HCT116 (cell line): ENCODE measurements around the gene ARHGAP31. TPM values are rescaled to one million over a fixed set of nuclear protein-coding genes. Genes with fewer than 3 reads are reported as not detected.

Source experiments
- ATAC-seq: fragments of 200-7000 bp; cut with Tn5 transposase; 2 replicates; pipeline ENCODE4 v1.9.1; 2020; ENCODE audit warnings: mild to moderate bottlenecking, moderate library complexity
- BruUV-seq: library from RNA; stranded (reverse); fragments of 400-500 nt; replicated peaks from 2 replicates; lab custom pipeline; 2021; lab: Mats Ljungman, UMichigan
- CTCF ChIA-PET: fragments of 300-600 bp; sonication (Branson Sonifier 250); formaldehyde crosslinking; loops from one replicate; lab custom pipeline; 2021; ENCODE audit warnings: antibody characterized with exemption; lab: Charles Lee
- POLR2A ChIA-PET: fragments of 300-600, 350-600 bp; sonication (Branson Sonifier 250); formaldehyde crosslinking; loops from one replicate; lab custom pipeline; 2021; ENCODE audit warnings: antibody characterized with exemption; lab: Charles Lee
- RAD21 ChIA-PET, 2 experiments: fragments of 300-600 bp; sonication (Branson Sonifier 250); formaldehyde crosslinking; loops; one replicate each; lab custom pipeline; 2023; ENCODE audit warnings: low total read pairs in 2 of 2; ENCODE audit not compliant: uncharacterized antibody in 2 of 2, unreplicated experiment in 2 of 2, low non-redundant PET in 1 of 2; lab: Charles Lee
- DNase-seq: peaks from one replicate; pipeline ENCODE4 v3.0.0-alpha.2; 2010; ENCODE audit warnings: low read depth, low spot score
- H2AFZ ChIP-seq: fragments of 200-600 bp; shearing (Covaris generic), sonication (generic); 2 replicates; pipeline ENCODE4 v1.6.1; 2017; ENCODE audit warnings: low read depth, mixed run types, mixed read lengths, antibody characterized with exemption, low read length; ENCODE audit not compliant: poor library complexity, severe bottlenecking
- H3K27ac ChIP-seq: 2 replicates; pipeline ENCODE4 v1.5.1; 2012; ENCODE audit warnings: low read depth, low read length
- H3K27me3 ChIP-seq: fragments of 200-600 bp; sonication (generic); 2 replicates; pipeline ENCODE4 v1.6.1; 2016; ENCODE audit warnings: mixed run types, low read length, mixed read lengths; ENCODE audit not compliant: insufficient read depth
- H3K36me3 ChIP-seq, 2 experiments: fragments of 200-500 bp in 1 of 2; fragments of 200-600 bp in 1 of 2; sonication (Bioruptor generic) in 1 of 2; sonication (generic) in 1 of 2; 2 replicates each; pipeline versions ENCODE4 v1.5.1 to v1.6.1; 2014 to 2016; ENCODE audit warnings: low read length in 2 of 2, inconsistent platforms in 1 of 2, mixed read lengths in 1 of 2, mixed run types in 1 of 2; ENCODE audit not compliant: insufficient read depth in 2 of 2, control insufficient read depth in 1 of 2
- H3K4me1 ChIP-seq, 2 experiments: fragments of 200-600 bp in 1 of 2; sonication (generic) in 1 of 2; 2 replicates each; pipeline versions ENCODE4 v1.5.1 to v1.6.1; 2012 to 2017; ENCODE audit warnings: low read length in 2 of 2, inconsistent platforms in 1 of 2, mild to moderate bottlenecking in 1 of 2, mixed read lengths in 1 of 2, mixed run types in 1 of 2, moderate library complexity in 1 of 2; ENCODE audit not compliant: insufficient read depth in 2 of 2, control insufficient read depth in 1 of 2
- H3K4me2 ChIP-seq: fragments of 200-600 bp; sonication (generic); 2 replicates; pipeline ENCODE4 v1.6.1; 2017; ENCODE audit warnings: mixed run types, low read length, mixed read lengths
- H3K4me3 ChIP-seq, 2 experiments: fragments of 200-600 bp in 1 of 2; sonication (generic) in 1 of 2; replicated peaks in 1 of 2; 2 replicates each; pipeline ENCODE4 v1.5.1; 2011 to 2016; ENCODE audit warnings: low read length in 2 of 2, control low read depth in 1 of 2, low read depth in 1 of 2, mild to moderate bottlenecking in 1 of 2, mixed read lengths in 1 of 2, mixed run types in 1 of 2
- H3K79me2 ChIP-seq: fragments of 200-600 bp; sonication (generic); 2 replicates; pipeline ENCODE4 v1.6.1; 2017; ENCODE audit warnings: mild to moderate bottlenecking, mixed run types, low read length, moderate library complexity, mixed read lengths; ENCODE audit not compliant: insufficient read depth
- H3K9ac ChIP-seq: fragments of 200-600 bp; sonication (generic); 2 replicates; pipeline ENCODE4 v1.6.1; 2016; ENCODE audit warnings: low read length, mixed read lengths
- H3K9me2 ChIP-seq: fragments of 200-600 bp; sonication (generic), shearing (Covaris generic); 2 replicates; pipeline ENCODE4 v1.6.1; 2017; ENCODE audit warnings: mixed run types, mild to moderate bottlenecking, moderate library complexity; ENCODE audit not compliant: insufficient read depth
- H3K9me3 ChIP-seq, 2 experiments: fragments of 200-500 bp in 1 of 2; fragments of 200-600 bp in 1 of 2; sonication (Bioruptor generic) in 1 of 2; sonication (generic) in 1 of 2; 2 replicates each; pipeline ENCODE4 v1.6.1; 2014 to 2017; ENCODE audit warnings: low read length in 2 of 2, mixed read lengths in 2 of 2, inconsistent platforms in 1 of 2, low read depth in 1 of 2, mild to moderate bottlenecking in 1 of 2, mixed run types in 1 of 2, moderate library complexity in 1 of 2; ENCODE audit not compliant: control insufficient read depth in 1 of 2, insufficient read depth in 1 of 2
- H4K20me1 ChIP-seq: fragments of 200-600 bp; sonication (generic), shearing (Covaris generic); 2 replicates; pipeline ENCODE4 v1.6.1; 2017; ENCODE audit warnings: mixed run types, mild to moderate bottlenecking, moderate library complexity; ENCODE audit not compliant: insufficient read depth
- CBX3 ChIP-seq: IDR thresholded peaks from 2 replicates; pipeline ENCODE4 v1.6.1; 2012; ENCODE audit warnings: low read depth
- EZH2 ChIP-seq: fragments of 200-600 bp; sonication (generic); IDR thresholded peaks from 2 replicates; pipeline ENCODE4 v1.6.1; 2017; ENCODE audit warnings: antibody characterized with exemption, mixed run types
- FOSL1 ChIP-seq: IDR thresholded peaks from 2 replicates; pipeline ENCODE4 v1.6.1; 2012; ENCODE audit warnings: low read depth
- POLR2A ChIP-seq: IDR thresholded peaks from 2 replicates; pipeline ENCODE4 v1.7.0; 2011; ENCODE audit warnings: borderline replicate concordance; ENCODE audit not compliant: insufficient read depth, insufficient read length; ENCODE audit errors: extremely low read depth
- RAD21 ChIP-seq: IDR thresholded peaks from 2 replicates; pipeline ENCODE4 v1.6.1; 2012; ENCODE audit warnings: low read depth, mild to moderate bottlenecking
- REST ChIP-seq: IDR thresholded peaks from 2 replicates; pipeline ENCODE4 v1.6.1; 2012; ENCODE audit warnings: low read depth
- SIN3A ChIP-seq: IDR thresholded peaks from 2 replicates; pipeline ENCODE4 v1.6.1; 2012; ENCODE audit warnings: low read depth
- ZNF274 ChIP-seq: fragments of 200-500 bp; sonication (Bioruptor generic); IDR thresholded peaks from 2 replicates; pipeline ENCODE4 v1.6.1; 2014; ENCODE audit warnings: mild to moderate bottlenecking, low read depth, low read length, inconsistent platforms
- intact Hi-C: fragments of 100-400 bp; cut with micrococcal nuclease; formaldehyde crosslinking; loops from 2 replicates; pipeline ENCODE4 v1.10.0; 2022
- total RNA-seq: library from RNA; stranded (reverse); gene quantifications from one replicate; pipeline ENCODE4 v1.2.1, GENCODE V29; 2021; ENCODE audit not compliant: unreplicated experiment
- TF ChIP-seq, protein P1 (sequence below): IDR thresholded peaks from 2 replicates; pipeline ENCODE4 v1.6.1; 2012
- TF ChIP-seq, protein P2 (sequence below), 3 experiments: fragments of 200-600 bp in 1 of 3; sonication (generic) in 1 of 3; IDR thresholded peaks in 2 of 3; conservative IDR thresholded peaks in 1 of 3; 2 replicates each; pipeline ENCODE4 v1.5.1; 2012 to 2017; ENCODE audit warnings: low read depth in 2 of 3, low read length in 2 of 3, antibody characterized with exemption in 1 of 3, borderline replicate concordance in 1 of 3, control low read depth in 1 of 3, mild to moderate bottlenecking in 1 of 3, mixed read lengths in 1 of 3, mixed run types in 1 of 3, moderate library complexity in 1 of 3; ENCODE audit not compliant: insufficient read depth in 1 of 3

The ARHGAP31 gene
- total RNA-seq, 1 experiment from 2014 or later: 0.93 TPM

GRCh38 chr3:119291062-119291700, 3.0 kb upstream of the ARHGAP31 start:
- H3K9ac ChIP-seq: no peak overlapping the region
- H3K27ac ChIP-seq: no peak overlapping the region
- ATAC-seq (no peak), DNase-seq (no peak)
- H3K36me3 ChIP-seq: no peaks in the 10 kb centered on the region
- no peak overlapping the region for H3K4me3 ChIP-seq
- peaks cover 4 to 16% of the 10 kb centered on the region in 2 experiments; a peak in 2 of 4 replicates for H3K4me1 ChIP-seq
- no peaks in the 10 kb centered on the region for H4K20me1 ChIP-seq
- intact Hi-C loops: no loop called here
- no TSS peak for BruUV-seq
- H2AFZ ChIP-seq: no peak overlapping the region
- RAD21 ChIA-PET: no interaction called here
- no peaks in the 10 kb centered on the region for H3K27me3 ChIP-seq
- no peak for TF ChIP-seq FOSL1
- TF ChIP-seq SIN3A: no peak
- no peak for TF ChIP-seq REST
- TF ChIP-seq CBX3: no peak
- TF ChIP-seq POLR2A: no peak
- TF ChIP-seq, protein P1, sequence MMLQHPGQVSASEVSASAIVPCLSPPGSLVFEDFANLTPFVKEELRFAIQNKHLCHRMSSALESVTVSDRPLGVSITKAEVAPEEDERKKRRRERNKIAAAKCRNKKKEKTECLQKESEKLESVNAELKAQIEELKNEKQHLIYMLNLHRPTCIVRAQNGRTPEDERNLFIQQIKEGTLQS: no peak
- no peak for TF ChIP-seq EZH2
- TF ChIP-seq ZNF274: no peak
- TF ChIP-seq, protein P2, sequence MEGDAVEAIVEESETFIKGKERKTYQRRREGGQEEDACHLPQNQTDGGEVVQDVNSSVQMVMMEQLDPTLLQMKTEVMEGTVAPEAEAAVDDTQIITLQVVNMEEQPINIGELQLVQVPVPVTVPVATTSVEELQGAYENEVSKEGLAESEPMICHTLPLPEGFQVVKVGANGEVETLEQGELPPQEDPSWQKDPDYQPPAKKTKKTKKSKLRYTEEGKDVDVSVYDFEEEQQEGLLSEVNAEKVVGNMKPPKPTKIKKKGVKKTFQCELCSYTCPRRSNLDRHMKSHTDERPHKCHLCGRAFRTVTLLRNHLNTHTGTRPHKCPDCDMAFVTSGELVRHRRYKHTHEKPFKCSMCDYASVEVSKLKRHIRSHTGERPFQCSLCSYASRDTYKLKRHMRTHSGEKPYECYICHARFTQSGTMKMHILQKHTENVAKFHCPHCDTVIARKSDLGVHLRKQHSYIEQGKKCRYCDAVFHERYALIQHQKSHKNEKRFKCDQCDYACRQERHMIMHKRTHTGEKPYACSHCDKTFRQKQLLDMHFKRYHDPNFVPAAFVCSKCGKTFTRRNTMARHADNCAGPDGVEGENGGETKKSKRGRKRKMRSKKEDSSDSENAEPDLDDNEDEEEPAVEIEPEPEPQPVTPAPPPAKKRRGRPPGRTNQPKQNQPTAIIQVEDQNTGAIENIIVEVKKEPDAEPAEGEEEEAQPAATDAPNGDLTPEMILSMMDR (IDR thresholded peaks at IDR 0.05 in 2 of 3, conservative IDR thresholded peaks at IDR 0.05 in 1 of 3; ENCODE audit: borderline replicate concordance in 1 of 3, insufficient read depth in 1 of 3, low read depth in 2 of 3, low read length in 2 of 3): no peak
- TF ChIP-seq RAD21: no peak
- POLR2A ChIA-PET: no interaction called here
- H3K9me2 ChIP-seq: no peaks in the 10 kb centered on the region
- CTCF ChIA-PET: no interaction called here
- no peaks in the 10 kb centered on the region for H3K9me3 ChIP-seq
- H3K4me2 ChIP-seq: no peak overlapping the region
- H3K79me2 ChIP-seq: no peaks in the 10 kb centered on the region
